Gastroesophageal sphincter (tissue), 3 donors: Measurements from ENCODE around the gene ADGRB2.

Experiments
- CTCF ChIP-seq, 4 experiments: fragments of 200-600 bp in 2 of 4; fragments of 450-650 bp in 2 of 4; sonication (generic) in 1 of 4; IDR thresholded peaks; one replicate each; pipeline ENCODE4 v1.5.1; 2017 to 2019; ENCODE audit warnings: antibody characterized with exemption in 4 of 4, mild to moderate bottlenecking in 2 of 4, moderate library complexity in 2 of 4
- EP300 ChIP-seq: sonication (generic); formaldehyde crosslinking; IDR thresholded peaks from one replicate; pipeline ENCODE4 v1.6.1; 2017; ENCODE audit warnings: antibody characterized with exemption, mild to moderate bottlenecking
- POLR2A ChIP-seq, 2 donors: fragments of 450-650 bp; IDR thresholded peaks; one replicate each; pipeline ENCODE4 v1.6.1; 2017; ENCODE audit warnings: antibody characterized with exemption in 2 of 2, mild to moderate bottlenecking in 2 of 2, moderate library complexity in 1 of 2

GRCh38 chr1:31782421-31783410 lies 18.6 kb upstream of the ADGRB2 start:
- TF ChIP-seq CTCF (IDR thresholded peaks at IDR 0.05) (no peak), EP300 (no peak), POLR2A (IDR thresholded peaks at IDR 0.05) (no peak)
